Lung (tissue), 12 donors: ENCODE data around the gene TTYH2. TPM values are rescaled to one million over a fixed set of nuclear protein-coding genes. Genes with fewer than 3 reads are reported as not detected.

Experiments
- ATAC-seq: fragments of 200-7000 bp; cut with Tn5 transposase; one replicate; pipeline ENCODE4 v1.9.1; 2020; ENCODE audit warnings: moderate number of reproducible peaks; ENCODE audit not compliant: insufficient read depth, low FRiP score
- DNase-seq, 3 donors: peaks; one replicate each; pipeline ENCODE4 v3.0.0-alpha.2; 2013 to 2017
- H3K27ac ChIP-seq, 2 donors: one replicate each; pipeline ENCODE4 v1.5.1; 2013; ENCODE audit warnings: mild to moderate bottlenecking in 2 of 2, moderate library complexity in 2 of 2, control low read depth in 1 of 2, inconsistent platforms in 1 of 2, low read depth in 1 of 2, low read length in 1 of 2
- H3K27me3 ChIP-seq, 3 donors: one replicate each; pipeline ENCODE4 v1.5.1; 2013; ENCODE audit warnings: low read length in 2 of 3; ENCODE audit not compliant: control insufficient read depth in 3 of 3, insufficient read depth in 3 of 3
- H3K36me3 ChIP-seq, 4 donors: one replicate each; pipeline ENCODE4 v1.5.1; 2013; ENCODE audit warnings: low read length in 4 of 4, mild to moderate bottlenecking in 1 of 4, moderate library complexity in 1 of 4; ENCODE audit not compliant: control insufficient read depth in 4 of 4, insufficient read depth in 4 of 4
- H3K4me1 ChIP-seq, 5 donors: one replicate each; pipeline ENCODE4 v1.5.1; 2013; ENCODE audit warnings: low read length in 5 of 5, mild to moderate bottlenecking in 2 of 5, moderate library complexity in 1 of 5; ENCODE audit not compliant: control insufficient read depth in 5 of 5, insufficient read depth in 5 of 5
- H3K4me3 ChIP-seq: one replicate; pipeline ENCODE4 v1.5.1; 2013; ENCODE audit warnings: mild to moderate bottlenecking, control low read depth, moderate library complexity
- H3K9ac ChIP-seq, 2 donors: one replicate each; pipeline ENCODE4 v1.5.1; 2013; ENCODE audit warnings: low read length in 2 of 2, control low read depth in 1 of 2; ENCODE audit not compliant: insufficient read depth in 1 of 2
- H3K9me3 ChIP-seq, 4 donors: one replicate each; pipeline ENCODE4 v1.5.1; 2013; ENCODE audit warnings: low read length in 3 of 4, mild to moderate bottlenecking in 1 of 4, moderate library complexity in 1 of 4; ENCODE audit not compliant: control insufficient read depth in 4 of 4, insufficient read depth in 3 of 4
- WGBS, 2 donors: extraction: QIAGEN DNeasy Blood & Tissue Kit; methylation state at CpG; one replicate each; pipeline ENCODE4 v1.1.7; 2013; 5-methylcytosine and 5-hydroxymethylcytosine counted together
- polyA plus RNA-seq, 2 donors: library from polyadenylated mRNA; stranded (reverse); fragments of 200-250 nt; gene quantifications; one replicate each; pipeline ENCODE4 v1.2.1, GENCODE V29; 2013
- total RNA-seq, 2 donors: library from RNA; depleted of rRNA in 1 of 2; stranded (reverse); fragments of >200 nt in 1 of 2; gene quantifications; one replicate each; pipeline ENCODE4 v1.2.1, GENCODE V29; 2014 to 2021
- TF ChIP-seq, protein P1 (sequence below): IDR thresholded peaks from 2 replicates; pipeline ENCODE4 v1.5.1; 2012; ENCODE audit warnings: mild to moderate bottlenecking; ENCODE audit errors: control extremely low read depth, extremely low read depth
- donor health status: control.
- donor health status: control.
- donor health status: Bipolar disorder and iron deficiency.
- donor health status: healthy.
- donor health status: DM: yes; HTN: yes; CAD: no.

TTYH2 gene
- total and polyA plus RNA-seq, 4 donors = 2.3 to 10.6 (median 5.4) TPM

DNA sequence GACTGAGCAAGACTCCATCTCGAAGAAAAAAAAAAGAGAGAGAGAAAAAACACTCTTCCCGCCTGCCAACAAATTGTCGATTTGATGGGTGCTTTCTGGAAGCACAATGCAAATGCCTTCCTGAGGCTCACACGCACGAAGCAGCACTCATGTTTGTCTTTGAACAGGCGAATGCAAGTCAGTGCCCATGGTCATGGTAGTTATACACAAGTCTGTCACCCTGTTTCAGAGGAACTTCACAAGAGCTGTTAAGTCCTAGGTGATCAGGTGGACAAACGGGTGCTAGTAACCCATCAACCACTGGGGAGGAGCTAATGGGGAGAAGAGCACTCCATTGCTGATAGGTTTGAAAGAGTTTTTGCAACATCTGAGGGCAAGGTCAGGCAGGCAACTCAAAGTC lies 54.2 kb downstream of the TTYH2 start:
- TF ChIP-seq, protein P1, sequence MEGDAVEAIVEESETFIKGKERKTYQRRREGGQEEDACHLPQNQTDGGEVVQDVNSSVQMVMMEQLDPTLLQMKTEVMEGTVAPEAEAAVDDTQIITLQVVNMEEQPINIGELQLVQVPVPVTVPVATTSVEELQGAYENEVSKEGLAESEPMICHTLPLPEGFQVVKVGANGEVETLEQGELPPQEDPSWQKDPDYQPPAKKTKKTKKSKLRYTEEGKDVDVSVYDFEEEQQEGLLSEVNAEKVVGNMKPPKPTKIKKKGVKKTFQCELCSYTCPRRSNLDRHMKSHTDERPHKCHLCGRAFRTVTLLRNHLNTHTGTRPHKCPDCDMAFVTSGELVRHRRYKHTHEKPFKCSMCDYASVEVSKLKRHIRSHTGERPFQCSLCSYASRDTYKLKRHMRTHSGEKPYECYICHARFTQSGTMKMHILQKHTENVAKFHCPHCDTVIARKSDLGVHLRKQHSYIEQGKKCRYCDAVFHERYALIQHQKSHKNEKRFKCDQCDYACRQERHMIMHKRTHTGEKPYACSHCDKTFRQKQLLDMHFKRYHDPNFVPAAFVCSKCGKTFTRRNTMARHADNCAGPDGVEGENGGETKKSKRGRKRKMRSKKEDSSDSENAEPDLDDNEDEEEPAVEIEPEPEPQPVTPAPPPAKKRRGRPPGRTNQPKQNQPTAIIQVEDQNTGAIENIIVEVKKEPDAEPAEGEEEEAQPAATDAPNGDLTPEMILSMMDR = no peak
- no peak overlapping the region for H3K27ac ChIP-seq
- no peaks in the 10 kb centered on the region for H3K9me3 ChIP-seq
- no peak overlapping the region for H3K9ac ChIP-seq
- H3K4me3 ChIP-seq = no peak overlapping the region
- WGBS, 2 donors = 68 to 93% methylated on average over 7 of the region's 7 CpGs
- H3K36me3 ChIP-seq = no peaks in the 10 kb centered on the region
- no peak for DNase-seq
- ATAC-seq = no peak
- H3K27me3 ChIP-seq = no peaks in the 10 kb centered on the region
- peaks cover 0 to 12% (median 4%) of the 10 kb centered on the region in 5 donors for H3K4me1 ChIP-seq

DNA sequence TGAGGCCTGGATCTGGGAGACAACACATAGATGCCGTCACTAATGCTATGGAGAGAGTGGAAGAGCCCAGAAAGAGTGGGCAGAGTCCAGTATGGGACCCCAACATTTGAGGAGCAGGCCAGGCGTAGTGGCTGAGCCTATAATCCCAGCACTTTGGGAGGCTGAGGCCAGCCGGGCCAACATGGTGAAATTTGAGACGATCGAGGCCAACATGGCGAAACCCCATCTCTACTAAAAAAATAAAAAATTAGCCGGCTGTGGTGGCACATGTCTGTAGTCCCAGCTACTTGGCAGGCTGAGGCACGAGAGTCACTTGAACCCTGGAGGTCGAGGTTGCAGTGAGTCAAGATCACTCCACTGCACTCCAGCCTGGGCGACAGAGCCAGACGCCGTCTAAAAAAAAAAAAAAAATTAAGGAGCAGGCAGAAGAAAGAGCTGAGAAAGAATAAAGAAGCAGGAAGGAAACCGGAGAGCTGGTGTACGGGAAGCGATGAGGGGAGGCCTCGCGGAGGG lies 54.7 kb downstream of the TTYH2 start:
- WGBS, 2 donors = 39 to 47% methylated on average over 17 of the region's 17 CpGs

DNA sequence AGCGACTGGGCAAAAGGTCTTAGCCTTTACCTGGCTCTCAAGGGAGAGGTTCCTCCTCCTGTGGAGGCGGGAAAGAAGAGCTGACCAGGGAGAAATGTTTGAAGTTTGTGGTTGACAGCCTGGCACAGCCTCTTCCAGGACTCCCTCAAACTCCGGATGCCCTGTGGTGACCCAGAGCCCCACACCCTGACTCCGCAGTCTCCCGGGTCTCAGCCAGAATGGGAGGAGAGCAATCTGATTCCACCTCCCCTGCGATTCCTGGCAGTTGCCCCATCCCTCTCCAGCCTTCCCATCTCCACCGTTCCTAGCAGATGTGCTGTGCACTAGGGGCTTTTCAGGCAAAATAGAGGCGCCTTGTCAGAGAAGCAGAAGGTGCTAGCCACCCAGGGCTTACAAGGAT lies 55.2 kb downstream of the TTYH2 start:
- H3K9ac ChIP-seq = no peak overlapping the region
- H3K9me3 ChIP-seq = no peaks in the 10 kb centered on the region
- H3K27ac ChIP-seq = no peak overlapping the region
- no peaks in the 10 kb centered on the region for H3K27me3 ChIP-seq
- 35 to 38% methylated on average over 8 of the region's 8 CpGs for WGBS, 2 donors
- DNase-seq (no peak), ATAC-seq (peak; percentile 48)
- TF ChIP-seq, protein P1 = no peak
- H3K36me3 ChIP-seq = no peaks in the 10 kb centered on the region
- no peak overlapping the region for H3K4me3 ChIP-seq
- H3K4me1 ChIP-seq = peaks cover 0 to 17% (median 4%) of the 10 kb centered on the region in 5 donors

More for the DNA sequence above, 54.7 kb downstream of the TTYH2 start:
- H3K27ac ChIP-seq = no peak overlapping the region
- H3K27me3 ChIP-seq = no peaks in the 10 kb centered on the region
- H3K4me3 ChIP-seq = no peak overlapping the region
- TF ChIP-seq, protein P1 = no peak
- H3K9me3 ChIP-seq = no peaks in the 10 kb centered on the region
- no peaks in the 10 kb centered on the region for H3K36me3 ChIP-seq
- peak in 2 of 3 donors; percentile 29 to 33 for DNase-seq
- H3K4me1 ChIP-seq = peaks cover 0 to 17% (median 4%) of the 10 kb centered on the region in 5 donors
- peak; percentile 19 for ATAC-seq
- H3K9ac ChIP-seq = no peak overlapping the region

DNA sequence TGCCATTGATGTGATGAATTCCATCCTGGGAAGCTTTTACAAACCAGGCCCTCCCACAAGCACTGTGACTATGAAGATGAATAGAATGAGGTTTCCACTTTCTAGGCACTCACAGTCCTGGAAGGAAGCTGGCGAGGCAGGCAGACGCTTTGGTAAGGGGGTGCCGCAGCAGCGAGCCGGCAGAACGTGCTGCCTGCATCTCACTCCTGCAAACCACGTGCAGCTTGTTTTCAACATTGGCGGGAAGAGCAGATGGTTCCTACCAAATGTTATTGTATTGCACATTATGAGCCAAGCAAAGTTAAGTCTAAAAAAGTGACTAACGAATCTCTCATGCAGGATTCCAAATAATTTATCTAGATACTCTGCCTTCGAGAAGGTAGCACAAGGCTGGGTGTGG lies 57.0 kb downstream of the TTYH2 start:
- DNase-seq (peak in 2 of 3 donors; percentile 46 to 77), ATAC-seq (no peak)
- 59 to 71% methylated on average over 10 of the region's 10 CpGs for WGBS, 2 donors
- peaks cover 0 to 24% (median 4%) of the 10 kb centered on the region in 5 donors for H3K4me1 ChIP-seq
- no peaks in the 10 kb centered on the region for H3K9me3 ChIP-seq
- H3K27ac ChIP-seq = no peak overlapping the region
- no peaks in the 10 kb centered on the region for H3K27me3 ChIP-seq
- TF ChIP-seq, protein P1 = no peak
- no peaks in the 10 kb centered on the region for H3K36me3 ChIP-seq
- no peak overlapping the region for H3K9ac ChIP-seq
- no peak overlapping the region for H3K4me3 ChIP-seq
